ENCODE results near the gene MNT.
A peak's percentile ranks its signal among the peaks of the same experiment; 100 is the strongest.

MNT gene

DNA sequence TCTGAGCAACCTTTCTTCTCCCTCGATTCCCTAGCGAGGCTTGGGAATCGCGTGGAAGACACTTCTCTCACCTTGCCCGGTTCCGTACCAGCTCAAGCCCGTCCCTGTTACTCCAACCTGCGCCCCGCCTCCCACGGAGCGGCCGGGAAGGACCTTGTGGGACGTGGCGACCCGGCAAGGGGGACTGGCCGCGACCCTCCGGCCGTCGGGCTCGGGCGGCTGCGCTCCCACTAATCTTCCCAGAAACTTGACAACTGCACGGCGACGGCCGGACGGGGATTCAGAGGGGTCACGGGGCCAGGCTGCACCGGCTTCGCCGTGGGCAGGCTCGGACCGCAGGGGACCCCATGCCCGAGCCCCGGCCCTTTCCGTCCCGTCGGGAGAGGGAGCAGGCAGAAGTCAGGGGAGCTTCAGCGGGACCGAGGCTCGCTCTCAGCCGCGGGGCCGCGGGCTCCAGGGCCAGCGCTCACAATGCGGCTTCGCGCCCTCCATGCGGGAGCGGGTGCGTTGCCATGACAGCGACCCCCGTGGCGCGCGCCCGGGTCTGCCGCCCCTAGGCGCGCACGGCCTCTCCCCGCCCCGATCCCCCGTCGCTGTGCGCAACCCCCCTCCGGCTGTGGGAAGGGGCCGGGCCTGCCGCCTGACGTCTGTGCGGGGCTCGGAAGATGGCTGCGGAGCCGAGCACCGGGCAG lies 63.9 kb downstream of the MNT start, which contains the start of gene SGSM2:
TSS of gene SGSM2 (plus strand) at position 650 of the 692 bp plus-strand sequence. CDS start 188 bp downstream, outside the sequence.
- TF ChIP-seq, protein P1, sequence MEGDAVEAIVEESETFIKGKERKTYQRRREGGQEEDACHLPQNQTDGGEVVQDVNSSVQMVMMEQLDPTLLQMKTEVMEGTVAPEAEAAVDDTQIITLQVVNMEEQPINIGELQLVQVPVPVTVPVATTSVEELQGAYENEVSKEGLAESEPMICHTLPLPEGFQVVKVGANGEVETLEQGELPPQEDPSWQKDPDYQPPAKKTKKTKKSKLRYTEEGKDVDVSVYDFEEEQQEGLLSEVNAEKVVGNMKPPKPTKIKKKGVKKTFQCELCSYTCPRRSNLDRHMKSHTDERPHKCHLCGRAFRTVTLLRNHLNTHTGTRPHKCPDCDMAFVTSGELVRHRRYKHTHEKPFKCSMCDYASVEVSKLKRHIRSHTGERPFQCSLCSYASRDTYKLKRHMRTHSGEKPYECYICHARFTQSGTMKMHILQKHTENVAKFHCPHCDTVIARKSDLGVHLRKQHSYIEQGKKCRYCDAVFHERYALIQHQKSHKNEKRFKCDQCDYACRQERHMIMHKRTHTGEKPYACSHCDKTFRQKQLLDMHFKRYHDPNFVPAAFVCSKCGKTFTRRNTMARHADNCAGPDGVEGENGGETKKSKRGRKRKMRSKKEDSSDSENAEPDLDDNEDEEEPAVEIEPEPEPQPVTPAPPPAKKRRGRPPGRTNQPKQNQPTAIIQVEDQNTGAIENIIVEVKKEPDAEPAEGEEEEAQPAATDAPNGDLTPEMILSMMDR (conservative IDR thresholded peaks at IDR 0.05; ENCODE audit: low read length), result no peak
- DNase-seq (ENCODE audit: low read depth), result peak; percentile 33

DNA sequence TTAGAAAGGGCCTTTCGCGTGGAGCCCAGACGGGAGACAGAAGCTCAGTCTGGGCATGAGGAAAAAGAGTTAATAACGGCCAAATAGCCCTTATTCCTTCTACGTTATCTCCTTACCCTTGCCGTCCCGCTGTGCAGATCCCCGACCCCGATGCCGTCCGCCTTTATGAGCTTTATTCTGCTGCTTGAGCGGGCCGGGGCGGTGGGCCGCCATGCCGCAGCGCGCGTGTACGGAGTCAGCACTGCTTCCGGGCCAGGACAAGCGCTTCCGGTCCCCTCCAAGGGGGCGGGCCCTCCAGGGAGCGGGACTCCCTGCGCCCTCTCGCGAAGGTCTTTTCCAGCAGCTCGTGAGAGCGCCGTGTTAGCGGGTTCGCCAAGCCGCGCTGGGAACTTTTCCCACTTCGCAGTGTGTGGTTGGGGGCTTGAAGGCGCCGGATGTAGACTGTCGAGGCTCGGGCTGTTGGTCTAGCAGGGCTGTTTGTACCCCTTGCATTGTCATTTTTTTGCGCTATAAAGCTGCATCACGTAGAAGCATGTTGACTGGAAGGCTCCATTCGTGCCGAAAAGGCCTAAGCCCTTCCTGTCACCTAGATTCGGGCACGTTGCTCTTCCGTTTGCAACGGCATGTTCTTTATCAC lies 64.5 kb downstream of the MNT start, which contains the start of gene TSR1:
TSS of gene TSR1 (minus strand) at position 243 of the 637 bp plus-strand sequence. CDS start at position 213, 30 bp downstream.
- TF ChIP-seq, protein P1 (conservative IDR thresholded peaks at IDR 0.05; ENCODE audit: low read length), result peak; percentile 35
- DNase-seq (ENCODE audit: low read depth), result peak; percentile 87
- peak within 1 kb of the TSS; percentile 93 for H3K4me3 ChIP-seq (ENCODE audit: low read length)

More for the DNA sequence above, 63.9 kb downstream of the MNT start, which contains the start of gene SGSM2:
- H3K4me3 ChIP-seq (ENCODE audit: low read length), result peak within 1 kb of the TSS; percentile 93

DNA sequence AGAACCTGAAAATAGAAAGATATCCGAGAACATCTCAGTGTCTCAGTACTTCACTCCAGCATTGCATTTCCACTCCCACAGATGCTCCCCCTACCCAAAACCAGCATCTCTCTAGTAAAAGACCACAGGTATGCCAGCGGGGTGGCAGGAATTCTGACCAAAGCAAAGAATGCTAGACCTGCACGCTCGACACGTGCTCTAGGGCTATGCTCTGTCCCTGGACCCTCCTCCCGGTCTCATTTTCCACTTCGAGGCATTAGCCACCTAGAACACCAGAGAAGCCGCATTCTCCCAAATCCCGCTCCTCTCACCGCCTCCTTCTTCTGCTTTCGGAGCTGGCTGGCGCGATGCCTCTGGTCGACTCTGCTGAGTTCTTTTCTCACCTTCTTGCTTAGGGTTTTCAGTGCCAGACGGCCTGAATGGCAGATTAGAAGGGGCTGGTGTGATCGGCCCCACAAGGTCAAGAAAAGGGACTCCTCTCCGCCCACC lies 65.1 kb downstream of the MNT start:
- DNase-seq (ENCODE audit: low read depth), result peak; percentile 27
- TF ChIP-seq, protein P1 (conservative IDR thresholded peaks at IDR 0.05; ENCODE audit: low read length), result no peak

More for the DNA sequence above, 65.1 kb downstream of the MNT start:
- peak overlapping the region; percentile 93 for H3K4me3 ChIP-seq (ENCODE audit: low read length)
